GM18861 (cell line): ENCODE data around the gene RRAS.

Experiments
- ATAC-seq: cut with Tn5 transposase; IDR thresholded peaks from one replicate; pipeline ENCODE4 v1.9.1; 2021; ENCODE audit not compliant: unreplicated experiment

The RRAS gene

DNA sequence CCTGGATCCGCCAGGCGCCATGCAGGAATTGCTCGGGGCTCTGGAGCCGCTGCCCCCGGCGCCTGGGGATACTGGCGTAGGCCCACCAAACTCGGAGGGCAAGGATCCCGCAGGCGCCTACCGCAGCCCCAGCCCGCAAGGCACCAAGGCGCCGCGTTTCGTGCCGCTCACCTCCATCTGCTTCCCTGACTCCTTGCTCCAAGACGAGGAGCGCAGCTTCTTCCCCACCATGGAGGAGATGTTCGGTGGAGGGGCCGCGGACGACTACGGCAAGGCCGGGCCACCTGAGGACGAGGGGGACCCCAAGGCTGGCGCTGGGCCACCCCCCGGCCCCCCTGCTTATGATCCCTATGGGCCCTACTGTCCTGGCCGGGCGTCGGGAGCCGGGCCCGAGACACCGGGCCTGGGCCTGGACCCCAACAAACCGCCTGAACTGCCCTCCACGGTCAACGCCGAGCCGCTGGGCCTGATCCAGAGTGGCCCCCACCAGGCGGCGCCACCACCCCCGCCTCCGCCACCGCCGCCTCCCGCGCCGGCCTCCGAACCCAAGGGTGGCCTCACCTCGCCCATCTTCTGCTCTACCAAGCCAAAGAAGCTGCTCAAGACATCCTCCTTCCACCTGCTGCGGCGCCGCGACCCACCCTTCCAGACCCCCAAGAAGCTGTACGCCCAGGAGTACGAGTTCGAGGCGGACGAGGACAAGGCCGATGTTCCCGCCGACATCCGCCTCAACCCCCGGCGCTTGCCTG lies 42.8 kb downstream of the RRAS start:
- ATAC-seq = no peak

DNA sequence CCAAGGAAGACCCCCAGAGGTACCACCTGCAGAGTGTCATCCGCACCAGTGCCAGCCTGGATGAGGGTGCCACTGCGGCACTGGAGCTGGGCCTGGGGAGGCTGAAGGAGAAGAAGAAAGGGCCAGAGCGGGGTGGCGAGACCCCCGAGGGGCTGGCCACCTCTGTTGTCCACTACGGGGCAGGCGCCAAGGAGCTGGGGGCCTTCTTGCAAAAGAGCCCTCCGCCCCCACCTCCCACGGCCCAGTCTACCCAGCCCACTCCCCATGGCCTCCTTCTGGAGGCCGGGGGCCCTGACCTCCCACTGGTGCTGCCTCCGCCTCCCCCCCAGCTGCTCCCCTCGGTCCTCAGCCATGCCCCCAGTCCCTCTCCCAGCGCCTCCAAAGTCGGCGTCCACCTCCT lies 43.5 kb downstream of the RRAS start:
- no peak for ATAC-seq

DNA sequence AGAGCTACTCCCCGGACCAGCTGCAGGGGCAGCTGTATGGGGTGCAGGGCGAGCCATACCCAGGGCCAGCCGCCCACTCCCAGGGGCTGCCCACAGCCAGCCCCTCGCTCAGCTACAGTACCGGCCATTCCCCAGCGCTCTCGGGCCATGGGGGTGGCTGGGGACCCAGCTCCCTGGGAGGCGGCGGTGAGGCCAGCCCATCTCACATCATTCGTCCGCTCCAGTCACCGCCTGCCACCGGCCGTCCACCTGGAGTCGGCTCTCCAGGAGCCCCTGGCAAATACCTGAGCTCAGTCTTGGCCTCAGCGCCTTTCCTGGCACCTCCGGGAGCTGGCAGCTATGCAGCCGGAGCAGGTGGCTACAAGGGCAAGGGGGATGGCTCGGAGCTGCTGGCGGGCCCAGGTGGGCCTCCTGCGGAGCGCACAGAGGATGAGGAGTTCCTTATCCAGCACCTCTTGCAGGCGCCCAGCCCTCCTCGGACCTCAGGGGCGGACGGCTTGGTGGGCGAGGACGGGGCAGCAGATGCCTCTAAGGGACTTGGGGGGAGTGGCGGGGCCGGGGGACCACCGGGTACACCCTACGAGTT lies 44.0 kb downstream of the RRAS start:
- ATAC-seq = no peak

DNA sequence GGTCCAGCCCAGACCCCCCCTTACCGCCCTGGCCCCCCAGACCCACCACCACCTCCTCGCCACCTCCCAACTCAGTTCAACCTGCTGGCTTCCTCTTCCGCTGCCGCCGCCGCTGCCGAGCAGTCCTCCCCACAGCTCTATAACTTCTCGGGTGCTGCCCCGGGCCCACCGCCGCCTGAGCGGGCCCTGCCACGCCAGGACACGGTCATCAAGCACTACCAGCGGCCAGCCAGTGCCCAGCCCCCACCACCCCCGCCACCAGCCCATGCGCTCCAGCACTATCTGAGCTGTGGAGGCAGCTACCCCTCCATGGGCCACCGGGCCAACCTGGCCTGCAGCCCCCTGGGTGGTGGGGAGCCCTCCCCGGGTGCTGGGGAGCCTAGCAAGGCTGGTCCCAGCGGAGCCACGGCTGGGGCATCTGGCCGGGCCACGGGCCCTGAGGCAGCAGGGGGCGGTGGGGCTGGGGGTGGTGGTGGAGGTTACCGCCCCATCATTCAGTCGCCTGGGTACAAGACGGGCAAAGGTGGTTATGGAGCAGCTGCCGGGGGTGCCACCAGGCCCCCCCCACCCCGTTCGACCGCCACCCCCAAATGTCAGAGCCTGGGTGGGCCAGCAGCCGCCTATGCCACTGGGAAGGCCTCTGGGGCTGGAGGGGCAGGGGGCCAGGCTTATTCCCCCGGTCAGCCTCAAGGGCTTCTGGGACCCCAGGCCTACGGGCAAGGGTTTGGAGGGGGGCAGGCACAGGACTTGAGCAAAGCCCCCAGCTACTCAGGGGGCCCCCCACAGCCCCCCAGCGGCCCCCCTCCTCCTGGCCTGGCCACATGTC lies 44.7 kb downstream of the RRAS start:
- ATAC-seq = no peak

DNA sequence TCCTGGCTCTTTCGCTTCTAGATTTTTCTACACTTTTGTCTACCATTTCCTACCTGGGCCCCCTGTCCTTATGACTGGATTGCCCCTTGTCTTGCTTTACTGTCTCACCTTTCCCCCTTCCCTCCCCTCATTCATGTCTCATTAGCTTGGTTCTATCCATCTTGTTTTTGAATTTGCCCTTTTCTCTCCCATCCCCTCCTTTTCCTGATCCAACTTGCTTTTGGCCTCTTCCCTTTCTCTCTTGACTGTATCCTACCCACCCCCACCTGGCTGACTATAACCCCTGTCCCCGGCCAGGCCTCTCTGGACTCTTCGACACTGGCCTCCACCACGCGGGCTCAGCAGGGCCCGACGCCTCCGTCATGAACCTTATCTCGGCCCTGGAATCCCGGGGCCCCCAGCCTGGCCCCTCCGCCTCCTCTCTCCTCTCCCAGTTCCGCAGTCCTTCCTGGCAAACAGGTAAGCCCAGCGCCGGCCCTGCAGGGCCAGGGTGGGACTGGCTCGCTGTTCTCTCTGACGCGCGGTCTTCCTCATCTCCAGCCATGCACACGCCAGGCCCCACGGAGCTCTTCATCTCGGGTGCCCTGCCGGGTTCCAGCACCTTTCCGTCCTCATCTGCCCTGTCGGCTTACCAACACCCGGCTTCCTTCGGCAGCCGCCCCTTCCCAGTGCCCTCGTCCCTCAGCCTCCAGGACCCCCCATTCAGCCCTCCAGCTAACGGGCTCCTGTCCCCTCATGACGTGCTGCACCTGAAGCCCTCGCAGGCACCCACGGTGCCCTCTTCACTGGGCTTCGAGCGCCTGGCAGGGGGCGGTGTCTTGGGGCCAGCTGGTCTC lies 45.6 kb downstream of the RRAS start:
- no peak for ATAC-seq

DNA sequence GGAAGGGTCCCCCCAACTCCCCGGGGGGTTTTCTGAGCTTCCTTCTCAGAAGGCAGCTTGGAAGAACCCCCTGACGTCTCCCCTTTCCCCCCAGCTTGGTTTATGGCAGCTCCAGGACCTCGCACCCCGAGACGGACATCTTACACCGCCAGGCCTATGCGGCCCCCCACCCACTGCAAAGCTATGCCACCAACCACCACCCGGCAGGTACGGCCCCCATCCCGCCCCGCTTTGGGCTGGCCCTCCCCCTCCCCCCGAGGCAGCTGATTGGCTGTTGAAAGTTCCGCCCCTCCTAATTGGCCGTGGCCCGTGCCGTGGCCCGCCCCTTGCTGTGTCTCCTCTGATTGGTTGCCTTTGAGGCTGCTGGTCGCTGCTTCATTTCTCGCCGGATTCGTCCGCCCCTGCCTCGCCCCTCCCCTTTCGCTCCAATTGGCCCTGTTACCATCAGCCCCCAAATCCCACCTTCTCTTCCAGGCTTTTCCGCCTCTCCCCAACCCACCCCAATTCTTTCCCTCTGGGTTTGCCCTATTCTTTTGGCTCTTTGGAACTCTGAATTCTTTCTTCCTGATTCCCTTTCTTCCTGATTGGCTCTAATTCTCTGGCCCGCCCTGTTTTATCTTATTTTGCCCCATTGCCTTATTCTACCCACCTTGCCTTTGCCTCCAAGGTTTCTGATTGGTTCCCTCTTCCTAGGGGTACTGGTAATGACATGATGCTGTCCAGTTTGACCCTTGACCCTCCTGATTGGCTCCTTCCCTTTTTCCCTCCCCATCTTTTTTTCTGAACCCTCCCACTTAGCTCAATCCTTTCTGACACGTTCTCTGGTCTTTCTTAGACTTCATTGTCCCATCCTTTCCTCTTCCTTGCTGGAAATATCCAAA lies 46.5 kb downstream of the RRAS start:
- ATAC-seq = peak; percentile 29

DNA sequence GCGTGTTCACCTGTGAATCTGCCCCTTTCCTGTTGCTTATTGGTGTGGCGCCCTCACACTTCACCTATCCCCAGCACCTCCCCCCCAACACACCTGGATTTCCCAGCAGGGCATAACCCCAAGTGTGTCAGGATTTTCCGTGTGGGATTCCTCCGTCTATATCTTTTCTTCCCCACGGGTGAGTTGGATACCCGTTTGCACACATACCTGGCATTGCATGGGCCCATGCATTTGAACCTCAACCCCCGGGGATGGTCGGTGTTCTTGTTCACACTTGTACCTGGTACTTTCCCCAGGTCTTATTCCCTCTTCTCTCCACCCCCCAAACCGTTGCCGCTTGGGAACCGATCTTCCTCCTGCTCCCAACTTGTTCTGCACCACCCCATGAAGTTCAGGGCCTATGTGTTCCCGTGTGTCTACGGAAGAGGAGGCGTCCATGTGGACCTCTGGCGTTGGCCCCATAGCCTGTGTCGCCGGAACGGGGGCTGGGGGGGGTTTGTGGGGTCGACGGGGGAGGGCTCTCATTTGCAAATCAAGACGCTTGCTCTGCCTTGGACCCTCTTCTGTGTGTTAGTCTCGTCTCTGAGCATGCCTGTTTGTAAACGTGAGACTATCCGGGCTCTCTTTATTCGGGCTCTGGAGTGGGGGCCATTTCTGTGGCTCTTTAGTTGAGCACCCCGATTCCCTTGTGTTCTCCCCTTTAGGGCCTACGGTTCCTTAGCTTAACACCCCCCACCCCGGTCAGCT lies 47.3 kb downstream of the RRAS start:
- ATAC-seq = no peak

DNA sequence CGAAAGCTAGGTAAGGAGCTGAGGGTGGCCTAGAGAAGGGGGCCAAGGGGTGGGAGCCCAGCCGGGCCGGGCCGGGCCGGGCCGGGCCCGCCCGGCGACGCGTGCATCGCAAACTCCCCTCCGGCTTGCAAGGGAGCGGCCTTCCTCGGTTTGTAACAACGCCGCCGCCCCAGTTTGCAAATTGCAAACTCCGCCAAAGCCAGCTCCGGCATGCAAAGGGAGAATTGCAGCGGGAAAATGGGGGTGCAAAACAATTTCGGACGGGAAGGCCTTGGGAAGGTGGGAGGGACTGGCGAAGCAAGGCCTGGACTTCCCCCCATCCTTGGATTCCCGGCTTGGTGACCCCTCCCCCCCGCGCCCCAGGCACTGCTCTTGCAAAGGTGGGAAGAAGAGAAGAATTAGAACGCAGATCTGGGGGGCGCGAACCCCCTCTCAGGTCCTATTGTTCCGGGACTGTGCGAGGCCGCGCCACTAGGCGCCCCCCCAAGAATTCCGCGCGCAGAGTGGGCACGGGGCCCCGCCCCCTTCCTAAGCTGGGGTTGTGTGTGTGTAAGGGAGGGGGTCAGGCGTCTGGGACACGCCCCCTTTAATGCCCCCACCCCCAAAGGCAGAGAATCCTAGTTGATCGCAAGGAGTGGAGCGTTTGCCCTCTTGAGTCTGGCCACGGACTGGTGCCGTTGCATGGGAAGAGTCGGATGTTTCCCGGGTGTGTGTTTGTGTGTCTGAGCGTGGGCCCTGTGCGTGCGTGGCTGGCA lies 48.0 kb downstream of the RRAS start:
- no peak for ATAC-seq

DNA sequence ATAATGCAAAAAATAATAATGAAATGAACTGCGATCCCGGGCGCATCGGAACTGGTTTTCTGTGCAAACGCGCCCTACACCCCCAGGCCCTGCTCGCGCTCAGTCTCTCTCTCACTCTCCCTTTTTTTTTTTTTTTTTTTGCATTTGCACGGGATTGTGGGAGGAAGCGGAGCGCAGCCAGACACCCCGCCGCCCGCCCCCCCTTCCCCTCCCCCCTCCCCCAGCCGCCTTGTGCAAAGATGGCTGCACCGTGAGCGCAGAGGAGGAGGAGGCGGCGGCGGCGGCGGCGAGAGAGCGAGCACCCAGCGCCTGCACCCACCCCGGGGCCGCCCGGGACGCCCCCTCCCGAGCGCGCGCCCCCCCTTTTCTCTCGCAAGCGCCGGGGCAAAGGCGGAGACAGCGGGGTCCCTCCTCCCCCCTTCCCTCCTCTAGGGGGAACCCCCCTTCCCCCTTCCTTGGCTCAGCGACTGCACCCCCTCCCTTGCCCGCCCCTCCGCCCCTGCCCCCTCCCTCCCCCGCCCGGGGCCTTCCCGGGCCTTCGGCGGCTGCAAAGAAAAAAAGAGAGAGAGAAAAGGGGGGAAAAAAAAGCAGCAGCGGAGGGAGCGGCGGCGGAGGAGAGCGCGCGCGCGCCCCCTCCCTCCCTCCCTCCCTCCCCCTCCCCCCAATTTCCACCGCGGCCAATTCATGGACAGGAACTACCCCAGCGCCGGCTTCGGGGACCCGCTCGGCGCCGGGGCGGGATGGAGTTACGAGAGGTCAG lies 48.8 kb downstream of the RRAS start, which contains the start of gene PRR12:
PRR12 (plus strand) TSS at position 212 of the 760 bp plus-strand sequence; CDS start at position 685, 473 bp downstream.
- ATAC-seq = no peak

DNA sequence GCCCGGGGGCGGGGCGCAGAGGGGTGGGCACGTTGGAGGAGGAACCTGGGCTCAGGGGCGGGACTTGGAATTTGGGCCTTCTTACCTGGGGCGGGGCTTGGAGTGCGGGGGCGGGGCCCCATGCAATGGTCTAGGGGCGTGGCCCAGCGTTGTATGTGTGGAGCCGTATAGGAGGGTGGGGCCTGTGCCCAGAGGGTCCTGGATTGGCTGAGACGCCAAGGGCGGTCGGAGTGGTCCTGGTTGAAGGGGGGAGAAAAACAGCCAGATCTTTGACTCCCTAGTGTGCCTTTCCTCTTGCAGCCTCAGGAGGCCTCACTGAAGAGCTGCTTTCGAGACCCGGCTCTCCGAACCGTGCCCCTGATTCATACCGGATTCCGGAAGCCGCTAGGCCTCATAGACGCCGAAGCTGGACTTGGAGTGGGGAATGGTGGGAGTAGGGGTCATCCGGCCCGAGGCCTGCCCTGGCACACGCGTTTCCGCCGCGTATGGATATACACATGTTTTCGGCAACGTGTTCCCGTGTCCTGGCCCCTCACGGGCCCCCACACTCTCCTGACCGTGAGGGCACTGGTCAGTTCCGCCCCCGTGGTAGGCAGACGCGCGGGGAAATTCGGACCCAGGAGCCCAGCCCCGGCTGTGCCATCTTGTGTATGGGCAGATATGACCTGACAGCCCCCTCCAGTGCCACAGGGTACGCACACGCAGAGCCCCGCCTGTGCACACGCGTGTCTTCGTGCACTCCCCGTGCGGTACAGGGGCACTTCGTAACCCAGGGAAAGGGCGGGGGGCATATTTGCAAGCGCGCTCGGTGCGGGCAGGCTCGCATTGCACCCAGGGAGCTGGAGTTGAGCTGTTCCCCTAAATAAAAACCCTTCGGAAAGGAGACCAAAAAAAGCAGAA lies 49.6 kb downstream of the RRAS start:
- ATAC-seq = peak; percentile 68

DNA sequence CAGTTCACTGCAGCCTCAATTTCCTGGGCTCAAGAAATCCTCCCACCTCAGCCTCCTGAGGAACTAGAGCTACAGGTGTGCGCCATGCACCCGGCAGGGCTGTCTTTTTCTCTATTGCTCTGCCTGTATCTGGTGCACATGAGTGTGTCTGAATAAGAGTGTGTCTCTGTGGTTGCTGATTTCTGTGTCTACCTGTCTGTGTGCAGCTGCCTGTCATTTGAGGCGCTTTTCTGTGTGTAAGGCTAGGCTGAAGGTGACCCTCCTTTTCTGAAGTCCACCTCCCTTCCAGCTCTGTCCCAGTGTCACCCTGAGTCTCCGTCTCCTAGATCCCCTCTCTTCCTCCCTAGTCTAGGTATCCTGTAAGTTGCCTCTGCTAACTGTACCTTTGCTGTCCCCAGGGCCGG lies 50.4 kb downstream of the RRAS start:
- no peak for ATAC-seq

DNA sequence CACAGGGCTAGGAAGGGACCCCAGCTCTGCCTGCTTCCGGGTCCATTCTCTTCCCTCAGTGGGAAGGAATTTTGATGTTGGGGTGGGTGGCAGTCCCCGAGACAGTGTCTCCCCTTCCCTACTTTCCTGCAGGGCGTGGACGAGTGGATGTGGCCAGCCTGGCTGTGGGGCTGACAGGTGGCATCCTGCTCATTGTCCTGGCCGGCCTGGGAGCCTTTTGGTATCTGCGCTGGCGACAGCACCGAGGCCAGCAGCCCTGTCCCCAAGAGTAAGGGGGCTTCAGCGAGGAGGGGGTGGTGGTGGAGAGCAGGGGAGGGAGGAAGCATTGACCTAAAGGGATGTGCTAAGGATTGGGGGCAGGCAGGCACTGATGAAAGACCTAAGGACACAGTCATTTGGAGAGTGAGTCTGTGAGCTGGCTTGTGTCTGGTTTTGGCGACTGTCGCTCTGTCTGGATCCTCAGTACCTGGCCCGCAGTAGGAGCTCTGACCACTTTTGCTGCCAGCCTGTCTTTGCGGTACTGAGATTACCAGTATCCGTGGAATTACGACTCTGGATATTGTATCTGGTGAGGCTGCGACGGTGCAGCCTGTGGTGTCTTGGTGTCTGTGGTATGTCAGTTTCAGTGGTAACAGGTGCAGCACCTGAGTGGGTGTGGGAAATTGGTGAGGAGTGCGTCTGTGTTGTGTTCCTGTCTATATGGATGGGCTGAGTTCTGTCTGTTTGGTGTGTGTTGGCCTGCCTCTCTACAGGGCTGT lies 51.4 kb downstream of the RRAS start:
- ATAC-seq = no peak

DNA sequence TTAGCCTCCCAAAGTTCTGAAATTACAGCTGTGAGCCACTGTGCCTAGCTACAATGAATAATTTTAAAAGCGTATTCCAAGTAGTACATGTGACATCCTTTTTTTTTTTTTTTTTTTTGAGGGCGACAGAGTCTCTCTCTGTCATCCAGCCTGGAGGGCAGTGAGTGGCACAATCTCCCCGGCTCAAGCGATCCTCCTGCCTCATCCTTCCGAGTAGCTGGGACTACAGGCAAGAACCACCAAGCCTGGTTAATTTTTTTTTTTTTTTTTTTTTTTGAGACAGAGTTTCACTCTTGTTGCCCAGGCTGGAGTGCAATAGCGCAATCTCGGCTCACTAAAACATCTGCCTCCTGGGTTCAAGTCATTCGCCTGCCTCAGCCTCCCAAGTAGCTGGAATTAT lies 52.7 kb downstream of the RRAS start:
- no peak for ATAC-seq
